IPS-NIHi7 (cell line): Measurements from ENCODE around the gene RPS6KA5.
A peak's percentile ranks its signal among the peaks of the same experiment; 100 is the strongest.
"Not testable (repeated sequence)": the region's sequence is repeated elsewhere in the genome, so short reads cannot be mapped to it uniquely, and the experiment has no call there.

Source experiments
- DNase-seq: peaks from one replicate; pipeline ENCODE4 v3.0.0; 2012; ENCODE audit warnings: mixed read lengths; ENCODE audit errors: extremely low spot score

RPS6KA5 gene

GRCh38 chr14:90987140-90987539, 73.3 kb downstream of the RPS6KA5 start:
- no peak for DNase-seq

GRCh38 chr14:90986510-90986909, 73.9 kb downstream of the RPS6KA5 start:
- DNase-seq: peak; percentile 11

GRCh38 chr14:90985601-90986242, 74.7 kb downstream of the RPS6KA5 start:
- no peak for DNase-seq

GRCh38 chr14:90983560-90983959, 76.9 kb downstream of the RPS6KA5 start:
- no peak for DNase-seq

- no peak for DNase-seq
Observed at GRCh38 chr14:90981636-90982035, 78.8 kb downstream of the RPS6KA5 start.

GRCh38 chr14:90980636-90981035, 79.8 kb downstream of the RPS6KA5 start:
- not testable (repeated sequence) for DNase-seq

GRCh38 chr14:90979515-90979914, 80.9 kb downstream of the RPS6KA5 start:
- no peak for DNase-seq

- no peak for DNase-seq
Observed at GRCh38 chr14:90976101-90976500, 84.3 kb downstream of the RPS6KA5 start.

- no peak for DNase-seq
Observed at GRCh38 chr14:90971687-90972086, 88.8 kb downstream of the RPS6KA5 start.

- no peak for DNase-seq
Observed at GRCh38 chr14:90970167-90970600, 90.3 kb downstream of the RPS6KA5 start.

GRCh38 chr14:90969531-90970166, 90.8 kb downstream of the RPS6KA5 start:
- DNase-seq: no peak

GRCh38 chr14:90968025-90968424, 92.4 kb downstream of the RPS6KA5 start:
- no peak for DNase-seq

- no peak for DNase-seq
Observed at GRCh38 chr14:90966493-90966892, 93.9 kb downstream of the RPS6KA5 start.

- DNase-seq: no peak
Observed at GRCh38 chr14:90965765-90966164, 94.7 kb downstream of the RPS6KA5 start.

GRCh38 chr14:90963343-90963742, 97.1 kb downstream of the RPS6KA5 start:
- DNase-seq: no peak

GRCh38 chr14:90962505-90963109, 97.8 kb downstream of the RPS6KA5 start:
- no peak for DNase-seq

- DNase-seq: no peak
Observed at GRCh38 chr14:90960818-90961217, 99.6 kb downstream of the RPS6KA5 start.

- no peak for DNase-seq
Observed at GRCh38 chr14:90959344-90959743, 101.1 kb downstream of the RPS6KA5 start.

- DNase-seq: no peak
Observed at GRCh38 chr14:90956273-90956672, 104.2 kb downstream of the RPS6KA5 start.

- not testable (repeated sequence) for DNase-seq
Observed at GRCh38 chr14:90953643-90954042, 106.8 kb downstream of the RPS6KA5 start.

GRCh38 chr14:90943367-90943766, 117.1 kb downstream of the RPS6KA5 start:
- DNase-seq: no peak

GRCh38 chr14:90942511-90942910, 117.9 kb downstream of the RPS6KA5 start:
- DNase-seq: no peak

- no peak for DNase-seq
Observed at GRCh38 chr14:90941706-90942105, 118.7 kb downstream of the RPS6KA5 start.
